ENCODE data around the gene NNT. TPM values are rescaled to one million over a fixed set of nuclear protein-coding genes. Genes with fewer than 3 reads are reported as not detected.

Gene NNT
- total and polyA plus RNA-seq, 10 of the 15 experiments (the other 5 are each of a cell fraction or from before 2014, with no cell fraction given), result 20.8 to 73.1 (median 51.9) TPM

- Histone ChIP-seq H2AFZ (ENCODE audit: control insufficient read depth, low read depth, low read length) (no peak overlapping the region), H3K9me3 (replicated peaks; ENCODE audit: control insufficient read depth, insufficient read depth, low read length) (no peaks in the 10 kb centered on the region), H3K4me3 (no peak overlapping the region), H3K4me2 (ENCODE audit: control insufficient read depth, insufficient read depth) (no peak overlapping the region), H3K27ac (ENCODE audit: control insufficient read depth, insufficient read depth) (no peak overlapping the region), H3K4me1 (ENCODE audit: control insufficient read depth, insufficient read depth, low read length) (no peaks in the 10 kb centered on the region; the same call in 1 of the 2 replicates), H3K36me3 (ENCODE audit: control insufficient read depth in 2 of 2, insufficient read depth in 2 of 2, low read length in 1 of 2) (peaks cover 0 to 10% of the 10 kb centered on the region in 2 experiments; a peak in 2 of 4 replicates), H4K20me1 (ENCODE audit: control insufficient read depth, insufficient read depth) (no peaks in the 10 kb centered on the region), H3K9ac (ENCODE audit: control insufficient read depth, insufficient read depth, low read length) (no peak overlapping the region), H3K27me3 (replicated peaks in 1 of 2; ENCODE audit: control insufficient read depth in 2 of 2, insufficient read depth in 2 of 2, low read length in 1 of 2) (no peaks in the 10 kb centered on the region), H3K79me2 (ENCODE audit: control insufficient read depth, insufficient read depth, low read length) (no peaks in the 10 kb centered on the region)
- intact Hi-C loops (cut with micrococcal nuclease; ENCODE audit: unreplicated experiment), result no loop called here
- CTCF ChIA-PET, result interaction anchor here (6.2 kb wide), 1 partner anchor 13 kb away, joined by 46 read pairs; no protein-coding TSS in a partner anchor
- POLR2A ChIA-PET, result no interaction called here
- TSS peak; percentile 18 for BruUV-seq (replicated peaks)
- 100% methylated on average over 2 of the region's 2 CpGs for WGBS (ENCODE audit: insufficient coverage, insufficient replicate concordance, low lambda C conversion rate, missing lambda C conversion rate)
- RAD21 ChIA-PET (ENCODE audit: unreplicated experiment), result no interaction called here
- DNase-seq (ENCODE audit: low read depth, low spot score) (no peak), FAIRE-seq (no peak), ATAC-seq (no peak)
- in situ Hi-C loops (cut with MboI), result no loop called here
- SMC1A ChIA-PET (ENCODE audit: uncharacterized antibody, unreplicated experiment), result no interaction called here
- TF ChIP-seq IKZF2 (IDR thresholded peaks at IDR 0.05), result no peak
- TF ChIP-seq JUNB (IDR thresholded peaks at IDR 0.05), result no peak
- no peak for TF ChIP-seq ZBTB40 (IDR thresholded peaks at IDR 0.05; ENCODE audit: borderline replicate concordance)
- no peak for TF ChIP-seq CEBPB (IDR thresholded peaks at IDR 0.05; ENCODE audit: borderline replicate concordance in 1 of 2, low read depth in 2 of 2, low read length in 2 of 2)
- TF ChIP-seq ZZZ3 (IDR thresholded peaks at IDR 0.05; ENCODE audit: control insufficient read depth, insufficient read length, low read depth), result no peak
- no peak for TF ChIP-seq CBX3 (IDR thresholded peaks at IDR 0.05; ENCODE audit: borderline replicate concordance, low read depth)
Measured at GRCh38 chr5:43643750-43644149, 40.8 kb downstream of the NNT start.

Data from GM12878 (cell line).